Measurements from ENCODE around the gene CYB5A.

CYB5A gene

GRCh38 chr18:74248189-74248588, 43.6 kb downstream of the CYB5A start:
- Histone ChIP-seq H3K9ac (ENCODE audit: low read depth, low read length) (no peak overlapping the region), H3K4me1 (ENCODE audit: control insufficient read depth, insufficient read depth, low read length) (peaks cover 9% of the 10 kb centered on the region), H3K9me3 (ENCODE audit: control insufficient read depth, insufficient read depth, low read length) (no peaks in the 10 kb centered on the region), H3K27ac (ENCODE audit: low read depth, low read length) (no peak overlapping the region), H3K4me3 (ENCODE audit: low read depth, low read length) (no peak overlapping the region), H3K36me3 (ENCODE audit: control insufficient read depth, insufficient read depth, low read length) (peaks cover 4% of the 10 kb centered on the region; the same call in 1 of the 2 replicates), H3K27me3 (ENCODE audit: control insufficient read depth, insufficient read depth, low read length) (no peaks in the 10 kb centered on the region)

- H3K4me3 ChIP-seq (ENCODE audit: low read depth, low read length) = no peak overlapping the region
- no peaks in the 10 kb centered on the region for H3K27me3 ChIP-seq (ENCODE audit: control insufficient read depth, insufficient read depth, low read length)
- no peaks in the 10 kb centered on the region for H3K4me1 ChIP-seq (ENCODE audit: control insufficient read depth, insufficient read depth, low read length)
- no peaks in the 10 kb centered on the region for H3K9me3 ChIP-seq (ENCODE audit: control insufficient read depth, insufficient read depth, low read length)
- no peaks in the 10 kb centered on the region for H3K36me3 ChIP-seq (ENCODE audit: control insufficient read depth, insufficient read depth, low read length)
- H3K27ac ChIP-seq (ENCODE audit: low read depth, low read length) = no peak overlapping the region
- no peak overlapping the region for H3K9ac ChIP-seq (ENCODE audit: low read depth, low read length)
Observed at GRCh38 chr18:74244554-74244953, 47.2 kb downstream of the CYB5A start.

DNA sequence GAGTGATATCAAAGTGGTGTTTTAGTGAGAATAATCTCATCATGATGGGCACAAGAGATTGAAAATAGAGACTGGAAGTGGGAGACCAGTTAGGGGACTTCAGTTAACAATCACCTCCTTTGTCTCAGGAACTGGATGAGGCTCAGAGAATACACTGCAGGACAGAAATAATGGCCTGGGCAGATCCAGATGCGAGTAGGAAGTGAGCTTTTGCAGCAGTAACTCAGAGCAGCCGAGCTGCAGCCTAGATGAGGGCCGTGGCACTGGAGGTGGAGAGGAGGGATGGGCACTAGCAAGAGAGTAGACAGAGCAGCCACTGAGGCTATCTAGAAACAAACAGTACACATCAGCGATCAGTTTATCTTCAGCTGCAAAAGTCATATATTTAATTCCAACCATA, 48.6 kb downstream of the CYB5A start:
- Histone ChIP-seq H3K4me3 (ENCODE audit: low read depth, low read length) (no peak overlapping the region), H3K36me3 (ENCODE audit: control insufficient read depth, insufficient read depth, low read length) (no peaks in the 10 kb centered on the region), H3K9me3 (ENCODE audit: control insufficient read depth, insufficient read depth, low read length) (no peaks in the 10 kb centered on the region), H3K27me3 (ENCODE audit: control insufficient read depth, insufficient read depth, low read length) (no peaks in the 10 kb centered on the region), H3K9ac (ENCODE audit: low read depth, low read length) (no peak overlapping the region), H3K27ac (ENCODE audit: low read depth, low read length) (no peak overlapping the region), H3K4me1 (ENCODE audit: control insufficient read depth, insufficient read depth, low read length) (no peaks in the 10 kb centered on the region)

GRCh38 chr18:74242438-74243096, 49.2 kb downstream of the CYB5A start:
- no peaks in the 10 kb centered on the region for H3K9me3 ChIP-seq (ENCODE audit: control insufficient read depth, insufficient read depth, low read length)
- no peaks in the 10 kb centered on the region for H3K4me1 ChIP-seq (ENCODE audit: control insufficient read depth, insufficient read depth, low read length)
- H3K9ac ChIP-seq (ENCODE audit: low read depth, low read length) = no peak overlapping the region
- H3K27me3 ChIP-seq (ENCODE audit: control insufficient read depth, insufficient read depth, low read length) = no peaks in the 10 kb centered on the region
- H3K36me3 ChIP-seq (ENCODE audit: control insufficient read depth, insufficient read depth, low read length) = no peaks in the 10 kb centered on the region
- no peak overlapping the region for H3K27ac ChIP-seq (ENCODE audit: low read depth, low read length)
- no peak overlapping the region for H3K4me3 ChIP-seq (ENCODE audit: low read depth, low read length)

GRCh38 chr18:74241970-74242369, 49.8 kb downstream of the CYB5A start:
- no peaks in the 10 kb centered on the region for H3K9me3 ChIP-seq (ENCODE audit: control insufficient read depth, insufficient read depth, low read length)
- H3K27me3 ChIP-seq (ENCODE audit: control insufficient read depth, insufficient read depth, low read length) = no peaks in the 10 kb centered on the region
- H3K27ac ChIP-seq (ENCODE audit: low read depth, low read length) = no peak overlapping the region
- H3K9ac ChIP-seq (ENCODE audit: low read depth, low read length) = no peak overlapping the region
- no peaks in the 10 kb centered on the region for H3K36me3 ChIP-seq (ENCODE audit: control insufficient read depth, insufficient read depth, low read length)
- no peak overlapping the region for H3K4me3 ChIP-seq (ENCODE audit: low read depth, low read length)
- H3K4me1 ChIP-seq (ENCODE audit: control insufficient read depth, insufficient read depth, low read length) = no peaks in the 10 kb centered on the region

GRCh38 chr18:74241426-74241825, 50.3 kb downstream of the CYB5A start:
- no peaks in the 10 kb centered on the region for H3K4me1 ChIP-seq (ENCODE audit: control insufficient read depth, insufficient read depth, low read length)
- H3K27me3 ChIP-seq (ENCODE audit: control insufficient read depth, insufficient read depth, low read length) = no peaks in the 10 kb centered on the region
- H3K36me3 ChIP-seq (ENCODE audit: control insufficient read depth, insufficient read depth, low read length) = no peaks in the 10 kb centered on the region
- no peak overlapping the region for H3K9ac ChIP-seq (ENCODE audit: low read depth, low read length)
- H3K4me3 ChIP-seq (ENCODE audit: low read depth, low read length) = no peak overlapping the region
- no peak overlapping the region for H3K27ac ChIP-seq (ENCODE audit: low read depth, low read length)
- no peaks in the 10 kb centered on the region for H3K9me3 ChIP-seq (ENCODE audit: control insufficient read depth, insufficient read depth, low read length)

GRCh38 chr18:74239567-74239966, 52.2 kb downstream of the CYB5A start:
- Histone ChIP-seq H3K27me3 (ENCODE audit: control insufficient read depth, insufficient read depth, low read length) (no peaks in the 10 kb centered on the region), H3K27ac (ENCODE audit: low read depth, low read length) (no peak overlapping the region), H3K4me3 (ENCODE audit: low read depth, low read length) (no peak overlapping the region), H3K4me1 (ENCODE audit: control insufficient read depth, insufficient read depth, low read length) (no peaks in the 10 kb centered on the region), H3K36me3 (ENCODE audit: control insufficient read depth, insufficient read depth, low read length) (no peaks in the 10 kb centered on the region), H3K9me3 (ENCODE audit: control insufficient read depth, insufficient read depth, low read length) (no peaks in the 10 kb centered on the region), H3K9ac (ENCODE audit: low read depth, low read length) (no peak overlapping the region)

- no peak overlapping the region for H3K27ac ChIP-seq (ENCODE audit: low read depth, low read length)
- H3K9ac ChIP-seq (ENCODE audit: low read depth, low read length) = no peak overlapping the region
- H3K27me3 ChIP-seq (ENCODE audit: control insufficient read depth, insufficient read depth, low read length) = no peaks in the 10 kb centered on the region
- no peaks in the 10 kb centered on the region for H3K4me1 ChIP-seq (ENCODE audit: control insufficient read depth, insufficient read depth, low read length)
- no peaks in the 10 kb centered on the region for H3K36me3 ChIP-seq (ENCODE audit: control insufficient read depth, insufficient read depth, low read length)
- no peak overlapping the region for H3K4me3 ChIP-seq (ENCODE audit: low read depth, low read length)
- no peaks in the 10 kb centered on the region for H3K9me3 ChIP-seq (ENCODE audit: control insufficient read depth, insufficient read depth, low read length)
Observed at GRCh38 chr18:74234326-74235171, 57.2 kb downstream of the CYB5A start.

GRCh38 chr18:74233933-74234325, 57.8 kb downstream of the CYB5A start:
- Histone ChIP-seq H3K4me3 (ENCODE audit: low read depth, low read length) (no peak overlapping the region), H3K36me3 (ENCODE audit: control insufficient read depth, insufficient read depth, low read length) (no peaks in the 10 kb centered on the region), H3K27ac (ENCODE audit: low read depth, low read length) (no peak overlapping the region), H3K27me3 (ENCODE audit: control insufficient read depth, insufficient read depth, low read length) (no peaks in the 10 kb centered on the region), H3K4me1 (ENCODE audit: control insufficient read depth, insufficient read depth, low read length) (no peaks in the 10 kb centered on the region), H3K9me3 (ENCODE audit: control insufficient read depth, insufficient read depth, low read length) (no peaks in the 10 kb centered on the region), H3K9ac (ENCODE audit: low read depth, low read length) (no peak overlapping the region)

DNA sequence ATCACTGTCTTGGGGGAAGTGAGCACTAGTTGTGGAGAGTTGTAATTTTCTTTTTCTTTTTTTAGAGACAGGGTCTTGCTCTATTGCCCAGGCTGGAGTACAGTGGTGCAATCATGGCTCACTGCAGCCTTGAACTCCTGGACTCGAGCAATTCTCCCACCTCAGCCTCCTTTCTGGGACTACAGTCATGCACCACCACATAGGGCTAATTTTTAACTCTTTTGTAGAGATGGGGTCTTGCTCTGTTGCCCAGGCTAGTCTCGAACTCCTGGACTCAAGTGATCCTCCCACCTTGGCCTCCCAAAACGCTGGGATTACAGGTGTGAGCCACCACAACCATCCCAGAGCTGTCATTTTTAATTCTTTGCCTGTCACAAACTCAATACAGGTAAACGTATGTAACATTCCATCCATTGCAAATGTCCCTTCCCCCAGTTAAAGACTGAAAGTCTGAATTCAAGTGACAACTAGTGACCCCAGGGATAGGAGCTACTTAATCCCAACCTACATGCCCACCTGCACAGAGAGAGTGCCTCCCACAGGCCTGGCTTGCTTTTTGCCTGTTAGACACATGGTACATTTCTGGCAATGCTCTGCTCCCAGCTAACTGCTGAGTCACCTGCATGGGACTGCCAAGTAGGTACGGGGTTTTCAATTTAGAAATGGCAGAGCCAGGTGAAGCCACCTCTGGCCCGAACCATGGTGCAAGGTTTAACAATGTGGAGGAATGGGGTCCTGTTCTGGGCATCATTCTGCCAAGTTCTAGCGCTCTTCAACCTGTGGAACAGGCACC, 60.6 kb downstream of the CYB5A start:
- no peaks in the 10 kb centered on the region for H3K36me3 ChIP-seq (ENCODE audit: control insufficient read depth, insufficient read depth, low read length)
- no peaks in the 10 kb centered on the region for H3K9me3 ChIP-seq (ENCODE audit: control insufficient read depth, insufficient read depth, low read length)
- no peak overlapping the region for H3K4me3 ChIP-seq (ENCODE audit: low read depth, low read length)
- H3K4me1 ChIP-seq (ENCODE audit: control insufficient read depth, insufficient read depth, low read length) = no peaks in the 10 kb centered on the region
- no peak overlapping the region for H3K27ac ChIP-seq (ENCODE audit: low read depth, low read length)
- H3K27me3 ChIP-seq (ENCODE audit: control insufficient read depth, insufficient read depth, low read length) = no peaks in the 10 kb centered on the region
- no peak overlapping the region for H3K9ac ChIP-seq (ENCODE audit: low read depth, low read length)

DNA sequence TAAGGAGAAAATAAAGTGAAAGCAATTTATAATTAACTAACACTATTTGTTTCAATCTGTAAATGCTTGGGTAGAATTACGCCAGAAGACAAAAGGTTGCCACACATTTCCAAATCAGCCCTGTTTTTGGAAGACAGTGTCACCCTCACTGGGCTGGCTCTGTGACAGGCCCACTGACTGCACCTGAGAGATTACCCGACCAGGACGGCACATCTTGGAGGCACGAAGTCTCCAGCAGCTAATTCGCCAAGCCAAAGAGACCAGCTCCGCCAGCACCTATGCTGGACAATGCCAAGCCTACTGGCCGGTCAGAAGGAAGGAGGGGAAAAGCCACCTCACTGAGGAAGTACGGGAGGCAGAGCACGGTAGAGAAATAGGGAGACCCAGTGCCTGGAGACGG, 61.9 kb downstream of the CYB5A start:
- H3K27ac ChIP-seq (ENCODE audit: low read depth, low read length) = no peak overlapping the region
- no peak overlapping the region for H3K4me3 ChIP-seq (ENCODE audit: low read depth, low read length)
- no peaks in the 10 kb centered on the region for H3K9me3 ChIP-seq (ENCODE audit: control insufficient read depth, insufficient read depth, low read length)
- H3K27me3 ChIP-seq (ENCODE audit: control insufficient read depth, insufficient read depth, low read length) = no peaks in the 10 kb centered on the region
- H3K9ac ChIP-seq (ENCODE audit: low read depth, low read length) = no peak overlapping the region
- H3K4me1 ChIP-seq (ENCODE audit: control insufficient read depth, insufficient read depth, low read length) = no peaks in the 10 kb centered on the region
- H3K36me3 ChIP-seq (ENCODE audit: control insufficient read depth, insufficient read depth, low read length) = no peaks in the 10 kb centered on the region

Data from HUES48 (cell line).